Measurements from ENCODE around the gene KLHL18.
"Not testable (repeated sequence)": the region's sequence is repeated elsewhere in the genome, so short reads cannot be mapped to it uniquely, and the experiment has no call there.

Gene KLHL18

DNA sequence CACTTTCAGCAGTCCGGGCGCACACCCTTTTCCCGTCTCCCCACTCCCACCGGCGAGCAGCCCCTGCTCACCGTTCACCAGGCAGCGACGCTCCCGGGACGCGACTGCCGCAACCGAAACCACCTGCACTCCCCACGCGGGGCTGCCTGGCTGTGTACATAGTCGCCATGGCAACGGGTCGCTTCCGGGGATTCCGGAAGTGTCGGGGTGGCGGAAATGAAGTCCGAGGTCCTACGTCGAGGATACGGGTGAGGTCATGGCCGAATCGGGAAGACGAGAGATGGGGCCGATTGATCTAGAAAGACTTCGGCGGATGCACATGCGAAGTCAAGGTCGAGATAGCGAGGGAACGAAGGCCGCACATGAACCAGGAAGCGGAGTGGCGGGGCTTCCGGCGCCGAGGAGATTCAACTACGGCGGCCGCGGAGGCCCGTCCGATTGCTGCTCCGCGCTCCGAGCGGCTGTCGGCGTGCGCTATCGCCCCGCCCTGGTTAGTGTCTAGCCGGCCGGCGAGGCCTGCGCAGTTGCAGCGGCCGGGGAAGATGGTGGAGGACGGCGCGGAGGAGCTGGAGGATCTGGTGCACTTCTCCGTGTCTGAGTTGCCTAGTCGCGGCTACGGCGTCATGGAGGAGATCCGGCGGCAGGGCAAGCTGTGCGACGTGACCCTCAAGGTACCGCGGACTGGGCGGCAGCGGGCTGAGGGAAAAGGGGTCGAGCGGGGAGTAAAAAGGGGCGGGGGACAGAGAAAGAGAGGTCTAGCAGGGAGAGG is at the start of gene KLHL18, which contains the start of gene KIF9:
Gene KLHL18, plus strand, starts transcription at position 521 of the 769 bp plus-strand sequence. Its CDS starts 22 bp downstream, at position 543.
Gene KIF9, minus strand, starts transcription at position 376 of the 769 bp plus-strand sequence. CDS start 5,425 bp downstream, outside the sequence.
- peak; percentile 88 to 90 for ATAC-seq

DNA sequence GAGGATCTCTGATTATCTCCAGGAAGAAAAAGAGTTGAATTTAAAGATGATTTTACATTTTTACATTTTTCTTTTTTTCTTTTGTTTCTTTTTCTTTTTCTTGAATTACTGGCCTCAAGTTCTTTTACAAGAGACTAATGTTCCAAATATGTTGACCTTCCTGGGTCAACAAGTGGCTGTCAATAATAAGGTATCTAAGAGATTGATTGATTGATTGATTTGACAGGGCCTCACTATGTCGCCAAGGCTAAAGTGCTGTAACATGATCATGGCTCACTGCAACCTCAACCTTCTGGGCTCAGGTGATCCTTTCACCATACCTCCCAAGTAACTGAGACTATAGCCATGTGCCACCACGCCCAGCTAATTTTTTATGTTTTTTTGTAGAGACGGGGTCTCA is 44.7 kb upstream of the KLHL18 start:
- no peak for ATAC-seq

- no peak for ATAC-seq
Observed at GRCh38 chr3:47239929-47240328, 42.8 kb upstream of the KLHL18 start.

- ATAC-seq: no peak
Observed at GRCh38 chr3:47243419-47244147, 39.2 kb upstream of the KLHL18 start.

DNA sequence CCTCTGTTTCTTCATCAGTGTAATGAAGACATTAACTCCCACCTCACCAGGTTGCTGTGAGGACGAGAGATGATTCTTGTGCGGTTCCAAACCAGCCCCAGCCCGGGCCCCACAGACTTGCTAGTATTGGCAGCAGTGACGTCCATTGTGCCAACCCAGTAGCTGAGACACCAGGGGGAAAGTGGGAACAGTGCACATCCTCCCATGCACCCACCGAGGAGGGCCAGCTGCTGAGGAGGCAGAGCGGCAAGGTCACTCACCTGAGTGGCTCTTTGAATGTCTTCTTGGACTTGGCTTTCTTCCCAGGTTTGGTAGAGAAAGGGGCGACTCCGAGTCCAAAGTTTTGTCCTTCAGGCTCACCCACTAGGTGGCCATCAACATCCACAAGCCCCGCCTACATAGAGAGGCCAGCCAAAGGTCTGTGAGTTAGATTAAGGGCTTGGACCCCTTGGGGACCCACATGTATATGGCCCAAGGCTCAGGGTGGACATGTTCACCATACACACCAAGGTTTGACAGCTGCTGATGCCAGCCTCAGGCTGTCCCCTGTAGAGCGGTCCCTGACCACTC is 38.1 kb upstream of the KLHL18 start:
- no peak for ATAC-seq

DNA sequence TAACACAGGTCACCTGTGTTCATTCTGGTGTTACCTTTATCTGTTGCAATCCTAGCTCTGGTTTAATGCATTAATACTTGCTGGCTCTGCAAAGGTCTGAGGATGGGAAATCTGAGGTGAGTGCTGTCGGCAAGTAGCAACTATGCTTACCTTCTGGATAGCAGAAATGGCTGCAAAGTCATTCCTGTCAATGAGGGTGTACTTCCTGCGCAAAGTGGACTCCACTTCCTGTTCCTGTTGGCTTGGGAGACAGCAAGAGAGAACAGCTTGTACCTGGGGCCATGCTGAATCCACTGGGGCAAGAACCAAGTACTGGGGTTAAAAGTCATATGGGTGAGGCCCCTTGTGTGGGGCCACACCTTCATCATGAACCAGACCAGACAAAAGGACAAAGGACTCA is 37.5 kb upstream of the KLHL18 start:
- no peak for ATAC-seq

GRCh38 chr3:47247131-47248064 is 35.3 kb upstream of the KLHL18 start:
- ATAC-seq: no peak

DNA sequence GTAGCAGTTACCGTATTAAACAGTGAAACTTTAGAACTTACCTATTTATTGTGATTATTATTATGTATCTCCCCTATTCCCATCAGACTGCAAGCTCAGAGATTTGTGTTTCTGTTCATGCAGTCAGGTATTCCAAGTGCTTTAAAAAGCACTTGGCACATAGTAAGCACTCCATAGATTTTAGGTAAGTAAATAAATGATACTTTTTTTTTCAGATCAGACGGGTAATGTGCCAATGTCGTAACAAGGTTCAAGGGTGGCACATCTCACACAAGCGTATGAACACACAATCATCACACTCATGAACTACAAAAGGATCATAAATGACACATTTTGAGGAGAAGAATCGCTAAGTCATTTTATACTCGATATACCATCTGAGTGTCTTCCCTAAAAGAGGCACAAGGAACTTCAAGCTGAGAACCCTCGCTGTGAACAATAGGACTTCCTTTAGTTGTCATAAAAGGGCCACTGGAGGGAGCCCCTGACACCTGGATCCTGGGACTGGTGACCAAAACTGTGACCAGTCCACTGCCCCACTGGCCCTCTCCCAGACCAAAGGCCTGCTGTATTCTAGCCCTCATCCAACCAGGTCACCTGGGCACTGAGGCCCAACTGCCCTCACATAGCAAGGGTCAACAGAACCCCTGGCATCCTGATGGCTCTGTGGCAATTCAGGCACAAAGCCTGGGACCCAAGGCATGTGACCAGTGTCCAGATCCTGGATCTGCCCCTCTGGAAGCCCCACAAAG is 32.3 kb upstream of the KLHL18 start:
- ATAC-seq: no peak

DNA sequence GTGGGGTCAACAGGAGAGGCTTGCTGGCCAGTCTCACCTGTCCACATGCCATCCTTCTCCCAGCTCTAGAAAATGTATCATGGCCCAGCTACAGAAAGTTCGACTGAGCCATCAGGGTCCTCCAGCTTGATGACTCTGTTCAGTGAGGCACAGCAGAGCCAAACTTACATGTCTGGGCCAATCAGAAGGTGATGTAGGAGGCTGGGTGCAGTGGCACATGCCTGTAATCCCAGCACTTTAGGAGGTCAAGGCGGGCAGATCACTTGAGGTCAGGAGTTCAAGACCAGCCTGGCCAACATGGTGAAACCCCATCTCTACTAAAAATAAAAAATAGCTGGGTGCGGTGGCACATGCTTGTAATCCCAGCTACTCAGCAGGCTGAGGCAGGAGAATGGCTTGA is 31.7 kb upstream of the KLHL18 start:
- ATAC-seq: not testable (repeated sequence)

DNA sequence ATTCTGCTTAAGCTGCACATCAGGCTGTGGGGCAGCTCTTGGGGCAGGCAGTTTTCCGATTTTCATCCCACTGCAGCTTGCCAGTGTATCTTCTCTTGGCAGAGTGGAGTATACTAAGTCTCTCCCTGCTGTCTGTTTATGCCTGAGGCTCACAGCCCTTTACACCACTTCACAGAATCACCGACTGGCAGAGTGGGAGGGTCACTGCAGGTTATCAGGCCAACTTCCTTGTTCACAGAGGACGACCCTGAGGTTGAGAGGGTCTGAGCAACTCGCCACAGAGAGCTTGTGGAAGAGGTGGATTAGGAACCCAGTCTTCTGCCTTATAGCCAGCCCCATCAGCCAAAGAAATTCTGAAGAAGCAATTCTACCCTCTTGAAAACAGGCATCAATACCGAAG is 31.1 kb upstream of the KLHL18 start:
- no peak for ATAC-seq

DNA sequence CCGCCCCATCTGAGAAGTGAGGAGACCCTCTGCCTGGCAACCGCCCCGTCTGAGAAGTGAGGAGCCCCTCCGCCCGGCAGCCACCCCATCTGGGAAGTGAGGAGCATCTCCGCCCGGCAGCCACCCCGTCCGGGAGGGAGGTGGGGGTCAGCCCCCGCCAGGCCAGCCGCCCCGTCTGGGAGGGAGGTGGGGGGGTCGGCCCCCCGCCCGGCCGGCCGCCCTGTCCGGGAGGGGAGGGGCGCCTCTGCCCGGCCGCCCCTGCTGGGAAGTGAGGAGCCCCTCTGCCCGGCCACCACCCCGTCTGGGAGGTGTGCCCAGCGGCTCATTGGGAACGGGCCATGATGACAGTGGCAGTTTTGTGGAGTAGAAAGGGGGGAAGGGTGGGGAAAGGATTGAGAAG is 26.4 kb upstream of the KLHL18 start:
- ATAC-seq: not testable (repeated sequence)

DNA sequence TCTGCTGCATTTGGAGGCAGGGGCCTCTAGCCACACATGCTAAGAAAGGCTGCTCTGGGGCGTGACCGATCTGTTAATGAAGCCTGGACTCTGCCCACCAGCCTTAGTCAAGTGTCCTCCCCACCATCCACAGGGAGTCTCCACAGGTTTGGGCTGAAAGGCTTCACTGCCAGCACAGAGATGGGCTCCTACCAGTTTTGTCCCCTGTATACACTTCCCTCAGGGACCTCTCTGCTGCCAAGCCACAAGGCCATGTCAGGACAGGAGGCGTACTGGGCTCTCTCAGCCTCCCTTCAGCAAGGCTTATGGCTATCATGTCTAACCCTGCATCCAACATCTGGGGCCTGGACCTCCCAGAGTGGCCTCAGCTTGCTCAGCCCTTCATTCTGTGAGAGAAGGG is 23.6 kb upstream of the KLHL18 start:
- no peak for ATAC-seq

GRCh38 chr3:47260605-47261004 is 22.1 kb upstream of the KLHL18 start:
- no peak for ATAC-seq

DNA sequence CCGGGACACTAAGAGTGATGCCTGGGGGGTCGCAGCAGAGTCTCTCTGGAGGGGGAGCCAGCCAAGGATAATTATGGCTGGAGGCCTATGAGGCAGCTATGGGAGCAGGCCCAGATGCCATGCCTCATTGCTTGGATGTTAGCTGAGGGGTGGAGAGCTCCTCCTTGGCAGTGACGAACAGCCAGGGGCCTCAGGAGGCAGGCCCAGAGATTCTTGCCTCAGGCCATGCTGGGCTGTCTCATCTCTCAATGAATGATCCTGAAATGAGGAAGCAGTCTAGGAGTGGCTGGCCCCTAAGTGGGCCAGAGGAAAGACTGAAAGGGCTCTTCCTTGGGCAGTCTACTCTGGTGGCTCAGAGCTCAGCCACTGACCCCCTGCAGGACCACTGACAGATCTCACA is 21.4 kb upstream of the KLHL18 start:
- no peak for ATAC-seq

- no peak for ATAC-seq
Observed at GRCh38 chr3:47265008-47265407, 17.7 kb upstream of the KLHL18 start.

DNA sequence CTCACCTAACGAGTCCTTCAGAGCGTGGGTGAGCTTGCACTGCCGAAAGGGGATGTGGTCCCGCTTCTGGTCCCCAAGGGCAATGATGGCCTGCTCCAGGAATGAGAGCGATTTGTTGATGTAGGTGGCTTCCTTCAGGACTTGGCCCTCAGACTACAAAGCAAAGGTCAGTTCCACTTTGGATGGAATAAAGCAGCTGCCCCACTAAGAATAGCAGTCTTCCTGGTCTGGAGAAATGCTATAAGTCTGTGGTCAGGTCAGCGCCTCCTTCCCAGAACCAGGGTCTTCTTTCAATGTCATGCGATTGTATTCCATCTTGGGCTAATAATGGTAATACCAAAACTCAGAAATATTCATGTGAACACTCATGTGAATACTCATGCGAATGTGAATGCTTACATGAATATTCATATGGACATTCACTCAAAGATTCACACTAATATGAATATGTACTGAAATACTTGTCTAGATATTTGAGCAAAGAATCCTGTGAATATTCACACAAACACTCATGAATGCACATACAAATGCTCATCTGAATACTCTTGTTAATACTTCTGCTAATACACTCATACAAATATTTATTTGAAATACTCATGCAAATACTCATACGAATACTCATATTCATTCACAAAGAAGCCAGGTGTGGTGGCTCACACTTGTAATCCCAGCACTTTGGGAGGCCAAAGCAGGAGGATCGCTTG is 16.9 kb upstream of the KLHL18 start:
- no peak for ATAC-seq

- peak; percentile 60 to 63 for ATAC-seq
Observed at GRCh38 chr3:47266709-47267489, 15.8 kb upstream of the KLHL18 start.

GRCh38 chr3:47267490-47267824 is 15.3 kb upstream of the KLHL18 start:
- ATAC-seq: no peak

DNA sequence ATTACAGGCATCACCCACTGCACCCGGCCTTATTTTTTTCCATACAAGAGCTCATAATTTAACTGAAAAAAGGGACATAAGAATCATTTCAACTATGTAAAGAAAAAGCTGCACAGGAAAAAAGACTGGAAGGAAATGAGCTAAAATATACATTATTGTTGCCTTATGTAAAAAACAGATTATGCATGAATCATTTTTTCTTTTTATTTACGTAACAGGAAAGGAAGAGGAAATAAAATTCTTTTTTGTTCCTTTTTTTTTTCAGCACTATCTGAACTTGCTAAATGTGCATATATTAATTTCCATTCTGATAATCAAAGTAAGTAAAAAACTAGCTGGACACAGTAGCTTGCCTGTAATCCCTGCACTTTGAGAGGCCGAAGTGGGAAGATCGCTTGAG is 12.2 kb upstream of the KLHL18 start:
- ATAC-seq: no peak

- ATAC-seq: no peak
Observed at GRCh38 chr3:47273564-47273963, 9.2 kb upstream of the KLHL18 start.
